ENCODE results near the gene PDE4D. TPM values are rescaled to one million over a fixed set of nuclear protein-coding genes. Genes with fewer than 3 reads are reported as not detected.

Gene PDE4D
- total and polyA plus RNA-seq, 2 donors (not counting 1 experiment from before 2014, with no cell fraction given): 14.9 to 171 TPM

GRCh38 chr5:59830536-59831200 lies 62.9 kb downstream of the PDE4D start:
- Mint-ChIP-seq H3K27me3 (peaks cover 3% of the 10 kb centered on the region), H3K4me1 (no peaks in the 10 kb centered on the region), H3K9me3 (ENCODE audit: insufficient read depth) (no peaks in the 10 kb centered on the region), H3K27ac (no peak overlapping the region), H3K4me3 (no peak overlapping the region)
- H3K27ac ChIP-seq (ENCODE audit: low read length in 2 of 2): no peak overlapping the region
- no peak for DNase-seq
- H3K4me3 ChIP-seq (ENCODE audit: control extremely low read depth in 1 of 5, extremely low read depth in 1 of 5, insufficient read depth in 1 of 5, low read depth in 2 of 5, low read length in 4 of 5): no peak overlapping the region
- H3K9me3 ChIP-seq (ENCODE audit: control extremely low read depth in 1 of 3, control insufficient read depth in 2 of 3, insufficient read depth in 1 of 3, low read length in 2 of 3): no peaks in the 10 kb centered on the region
- H3K9ac ChIP-seq (ENCODE audit: low read length): no peak overlapping the region
- WGBS (ENCODE audit: insufficient coverage): no CpG with 5 or more reads among the region's 2 CpGs
- ATAC-seq (ENCODE audit: low read depth): no peak
- no peaks in the 10 kb centered on the region for H4K20me1 ChIP-seq (ENCODE audit: control insufficient read depth, insufficient read depth, low read length, poor library complexity, severe bottlenecking)
- TF ChIP-seq CTCF (IDR thresholded peaks at IDR 0.05): no peak
- ChIA-PET POLR2A (no interaction called here), CTCF (interaction anchor here (0.9 to 1.8 kb wide), 2 partner anchors 18 to 20 kb away, joined by 3 to 7 read pairs; no protein-coding TSS in a partner anchor)
- H3K36me3 ChIP-seq (replicated peaks in 1 of 2; ENCODE audit: control extremely low read depth in 1 of 2, control insufficient read depth in 1 of 2, extremely low read depth in 1 of 2, insufficient read depth in 2 of 2, low read length in 1 of 2): no peaks in the 10 kb centered on the region
- intact Hi-C loops (cut with micrococcal nuclease): no loop called here
- no peaks in the 10 kb centered on the region for H3K27me3 ChIP-seq (replicated peaks in 1 of 4; ENCODE audit: control extremely low read depth in 1 of 4, control insufficient read depth in 3 of 4, insufficient read depth in 4 of 4, low read length in 3 of 4)
- no peak overlapping the region for H3K4me2 ChIP-seq (replicated peaks; ENCODE audit: low read depth, low read length, poor library complexity, severe bottlenecking)
- no peak overlapping the region for H2AFZ ChIP-seq (ENCODE audit: insufficient read depth, low read depth, low read length, poor library complexity, severe bottlenecking)
- H3K4me1 ChIP-seq (ENCODE audit: control insufficient read depth in 2 of 2, insufficient read depth in 2 of 2, low read length in 2 of 2): no peaks in the 10 kb centered on the region
- H3K79me2 ChIP-seq (ENCODE audit: control insufficient read depth, insufficient read depth, low read length): no peaks in the 10 kb centered on the region

GRCh38 chr5:59829922-59830321 lies 63.6 kb downstream of the PDE4D start:
- Mint-ChIP-seq H3K9me3 (ENCODE audit: insufficient read depth) (no peaks in the 10 kb centered on the region), H3K27me3 (peaks cover 3% of the 10 kb centered on the region), H3K4me3 (no peak overlapping the region), H3K27ac (no peak overlapping the region), H3K4me1 (no peaks in the 10 kb centered on the region)
- Histone ChIP-seq H3K9me3 (ENCODE audit: control extremely low read depth in 1 of 3, control insufficient read depth in 2 of 3, insufficient read depth in 1 of 3, low read length in 2 of 3) (no peaks in the 10 kb centered on the region), H3K4me1 (ENCODE audit: control insufficient read depth in 2 of 2, insufficient read depth in 2 of 2, low read length in 2 of 2) (no peaks in the 10 kb centered on the region), H3K79me2 (ENCODE audit: control insufficient read depth, insufficient read depth, low read length) (no peaks in the 10 kb centered on the region), H3K9ac (ENCODE audit: low read length) (no peak overlapping the region), H3K27ac (ENCODE audit: low read length in 2 of 2) (no peak overlapping the region), H3K27me3 (replicated peaks in 1 of 4; ENCODE audit: control extremely low read depth in 1 of 4, control insufficient read depth in 3 of 4, insufficient read depth in 4 of 4, low read length in 3 of 4) (no peaks in the 10 kb centered on the region), H4K20me1 (ENCODE audit: control insufficient read depth, insufficient read depth, low read length, poor library complexity, severe bottlenecking) (no peaks in the 10 kb centered on the region), H2AFZ (ENCODE audit: insufficient read depth, low read depth, low read length, poor library complexity, severe bottlenecking) (no peak overlapping the region), H3K4me3 (ENCODE audit: control extremely low read depth in 1 of 5, extremely low read depth in 1 of 5, insufficient read depth in 1 of 5, low read depth in 2 of 5, low read length in 4 of 5) (no peak overlapping the region), H3K4me2 (replicated peaks; ENCODE audit: low read depth, low read length, poor library complexity, severe bottlenecking) (no peak overlapping the region), H3K36me3 (replicated peaks in 1 of 2; ENCODE audit: control extremely low read depth in 1 of 2, control insufficient read depth in 1 of 2, extremely low read depth in 1 of 2, insufficient read depth in 2 of 2, low read length in 1 of 2) (no peaks in the 10 kb centered on the region)
- intact Hi-C loops (cut with micrococcal nuclease): no loop called here
- WGBS (ENCODE audit: insufficient coverage): no CpG with 5 or more reads among the region's 2 CpGs
- ChIA-PET POLR2A (no interaction called here), CTCF (interaction anchor here (0.9 kb wide), 1 partner anchor 17 kb away, joined by 3 read pairs; no protein-coding TSS in a partner anchor)
- TF ChIP-seq CTCF (IDR thresholded peaks at IDR 0.05) (no peak), EZH2 (IDR thresholded peaks at IDR 0.05; ENCODE audit: borderline replicate concordance, insufficient read depth, low read depth, low read length, poor library complexity, severe bottlenecking) (no peak)
- no peak for DNase-seq
- no peak for ATAC-seq (ENCODE audit: low read depth)
